Lung (tissue), 12 donors: ENCODE measurements around the gene CEP162. TPM values are rescaled to one million over a fixed set of nuclear protein-coding genes. Genes with fewer than 3 reads are reported as not detected.
"Not testable (repeated sequence)": the region's sequence is repeated elsewhere in the genome, so short reads cannot be mapped to it uniquely, and the experiment has no call there.

ENCODE experiments used
- ATAC-seq: fragments of 200-7000 bp; cut with Tn5 transposase; one replicate; pipeline ENCODE4 v1.9.1; 2020; ENCODE audit warnings: moderate number of reproducible peaks; ENCODE audit not compliant: insufficient read depth, low FRiP score
- DNase-seq, 3 donors: peaks; one replicate each; pipeline ENCODE4 v3.0.0-alpha.2; 2013 to 2017
- H3K27ac ChIP-seq, 2 donors: one replicate each; pipeline ENCODE4 v1.5.1; 2013; ENCODE audit warnings: mild to moderate bottlenecking in 2 of 2, moderate library complexity in 2 of 2, control low read depth in 1 of 2, inconsistent platforms in 1 of 2, low read depth in 1 of 2, low read length in 1 of 2
- H3K27me3 ChIP-seq, 3 donors: one replicate each; pipeline ENCODE4 v1.5.1; 2013; ENCODE audit warnings: low read length in 2 of 3; ENCODE audit not compliant: control insufficient read depth in 3 of 3, insufficient read depth in 3 of 3
- H3K36me3 ChIP-seq, 4 donors: one replicate each; pipeline ENCODE4 v1.5.1; 2013; ENCODE audit warnings: low read length in 4 of 4, mild to moderate bottlenecking in 1 of 4, moderate library complexity in 1 of 4; ENCODE audit not compliant: control insufficient read depth in 4 of 4, insufficient read depth in 4 of 4
- H3K4me1 ChIP-seq, 5 donors: one replicate each; pipeline ENCODE4 v1.5.1; 2013; ENCODE audit warnings: low read length in 5 of 5, mild to moderate bottlenecking in 2 of 5, moderate library complexity in 1 of 5; ENCODE audit not compliant: control insufficient read depth in 5 of 5, insufficient read depth in 5 of 5
- H3K4me3 ChIP-seq: one replicate; pipeline ENCODE4 v1.5.1; 2013; ENCODE audit warnings: mild to moderate bottlenecking, control low read depth, moderate library complexity
- H3K9ac ChIP-seq, 2 donors: one replicate each; pipeline ENCODE4 v1.5.1; 2013; ENCODE audit warnings: low read length in 2 of 2, control low read depth in 1 of 2; ENCODE audit not compliant: insufficient read depth in 1 of 2
- H3K9me3 ChIP-seq, 4 donors: one replicate each; pipeline ENCODE4 v1.5.1; 2013; ENCODE audit warnings: low read length in 3 of 4, mild to moderate bottlenecking in 1 of 4, moderate library complexity in 1 of 4; ENCODE audit not compliant: control insufficient read depth in 4 of 4, insufficient read depth in 3 of 4
- WGBS, 2 donors: extraction: QIAGEN DNeasy Blood & Tissue Kit; methylation state at CpG; one replicate each; pipeline ENCODE4 v1.1.7; 2013; 5-methylcytosine and 5-hydroxymethylcytosine counted together
- polyA plus RNA-seq, 2 donors: library from polyadenylated mRNA; stranded (reverse); fragments of 200-250 nt; gene quantifications; one replicate each; pipeline ENCODE4 v1.2.1, GENCODE V29; 2013
- total RNA-seq, 2 donors: library from RNA; depleted of rRNA in 1 of 2; stranded (reverse); fragments of >200 nt in 1 of 2; gene quantifications; one replicate each; pipeline ENCODE4 v1.2.1, GENCODE V29; 2014 to 2021
- TF ChIP-seq, protein P1 (sequence below): IDR thresholded peaks from 2 replicates; pipeline ENCODE4 v1.5.1; 2012; ENCODE audit warnings: mild to moderate bottlenecking; ENCODE audit errors: control extremely low read depth, extremely low read depth
- donor health status: control.
- donor health status: control.
- donor health status: Bipolar disorder and iron deficiency.
- donor health status: healthy.
- donor health status: DM: yes; HTN: yes; CAD: no.

Gene CEP162
- total and polyA plus RNA-seq, 4 donors = 4.3 to 25.6 (median 8.7) TPM

DNA sequence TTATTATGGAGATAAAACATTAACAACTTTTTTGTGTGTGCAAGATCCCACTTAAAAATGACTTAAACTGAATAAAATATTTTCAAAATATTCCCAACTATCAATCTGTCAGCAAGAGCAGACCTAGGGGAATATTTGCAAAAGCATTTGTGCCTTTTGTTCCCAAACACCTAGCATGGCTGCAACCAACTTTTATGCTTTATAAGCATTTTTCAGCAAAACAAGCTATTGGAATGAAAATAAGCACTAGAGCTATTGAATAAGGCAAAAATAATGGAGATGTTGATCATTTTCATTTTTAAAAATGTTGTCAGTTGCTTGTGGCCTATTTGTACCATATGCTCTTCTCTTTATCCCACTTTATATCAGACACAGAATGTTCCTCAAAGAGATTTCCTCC, 28.2 kb upstream of the CEP162 start:
- H3K36me3 ChIP-seq = no peaks in the 10 kb centered on the region
- no peak overlapping the region for H3K27ac ChIP-seq
- no peak overlapping the region for H3K4me3 ChIP-seq
- H3K27me3 ChIP-seq = no peaks in the 10 kb centered on the region
- peaks cover 0 to 2% (median 0%) of the 10 kb centered on the region in 5 donors for H3K4me1 ChIP-seq
- DNase-seq (no peak), ATAC-seq (no peak)
- H3K9me3 ChIP-seq = no peaks in the 10 kb centered on the region
- TF ChIP-seq, protein P1, sequence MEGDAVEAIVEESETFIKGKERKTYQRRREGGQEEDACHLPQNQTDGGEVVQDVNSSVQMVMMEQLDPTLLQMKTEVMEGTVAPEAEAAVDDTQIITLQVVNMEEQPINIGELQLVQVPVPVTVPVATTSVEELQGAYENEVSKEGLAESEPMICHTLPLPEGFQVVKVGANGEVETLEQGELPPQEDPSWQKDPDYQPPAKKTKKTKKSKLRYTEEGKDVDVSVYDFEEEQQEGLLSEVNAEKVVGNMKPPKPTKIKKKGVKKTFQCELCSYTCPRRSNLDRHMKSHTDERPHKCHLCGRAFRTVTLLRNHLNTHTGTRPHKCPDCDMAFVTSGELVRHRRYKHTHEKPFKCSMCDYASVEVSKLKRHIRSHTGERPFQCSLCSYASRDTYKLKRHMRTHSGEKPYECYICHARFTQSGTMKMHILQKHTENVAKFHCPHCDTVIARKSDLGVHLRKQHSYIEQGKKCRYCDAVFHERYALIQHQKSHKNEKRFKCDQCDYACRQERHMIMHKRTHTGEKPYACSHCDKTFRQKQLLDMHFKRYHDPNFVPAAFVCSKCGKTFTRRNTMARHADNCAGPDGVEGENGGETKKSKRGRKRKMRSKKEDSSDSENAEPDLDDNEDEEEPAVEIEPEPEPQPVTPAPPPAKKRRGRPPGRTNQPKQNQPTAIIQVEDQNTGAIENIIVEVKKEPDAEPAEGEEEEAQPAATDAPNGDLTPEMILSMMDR = no peak
- no peak overlapping the region for H3K9ac ChIP-seq

DNA sequence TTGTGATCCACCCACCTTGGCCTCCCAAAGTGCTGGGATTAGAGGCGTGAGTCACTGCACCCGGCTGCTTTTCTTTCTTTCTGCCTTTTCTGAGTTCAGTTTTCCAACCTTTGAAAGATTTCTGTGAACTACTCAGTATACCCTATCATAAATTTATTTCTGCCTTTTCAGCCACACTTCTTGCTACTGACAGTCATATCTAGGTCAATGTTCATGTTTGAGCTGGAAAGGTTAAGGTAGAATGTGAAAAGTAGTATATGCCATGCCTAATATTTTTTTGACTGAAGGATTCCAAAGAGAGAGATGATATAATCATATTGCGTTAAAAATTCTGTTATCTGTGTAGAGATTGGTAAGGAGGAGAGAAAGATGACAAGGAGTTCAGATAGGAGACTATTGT, 25.9 kb upstream of the CEP162 start:
- Histone ChIP-seq H3K9me3 (no peaks in the 10 kb centered on the region), H3K4me3 (no peak overlapping the region), H3K9ac (no peak overlapping the region), H3K4me1 (peaks cover 0 to 1% (median 0%) of the 10 kb centered on the region in 5 donors), H3K36me3 (no peaks in the 10 kb centered on the region), H3K27ac (no peak overlapping the region), H3K27me3 (no peaks in the 10 kb centered on the region)
- ATAC-seq (no peak), DNase-seq (no peak)
- 88 to 95% methylated on average over 3 of the region's 3 CpGs for WGBS, 2 donors
- TF ChIP-seq, protein P1 = no peak

DNA sequence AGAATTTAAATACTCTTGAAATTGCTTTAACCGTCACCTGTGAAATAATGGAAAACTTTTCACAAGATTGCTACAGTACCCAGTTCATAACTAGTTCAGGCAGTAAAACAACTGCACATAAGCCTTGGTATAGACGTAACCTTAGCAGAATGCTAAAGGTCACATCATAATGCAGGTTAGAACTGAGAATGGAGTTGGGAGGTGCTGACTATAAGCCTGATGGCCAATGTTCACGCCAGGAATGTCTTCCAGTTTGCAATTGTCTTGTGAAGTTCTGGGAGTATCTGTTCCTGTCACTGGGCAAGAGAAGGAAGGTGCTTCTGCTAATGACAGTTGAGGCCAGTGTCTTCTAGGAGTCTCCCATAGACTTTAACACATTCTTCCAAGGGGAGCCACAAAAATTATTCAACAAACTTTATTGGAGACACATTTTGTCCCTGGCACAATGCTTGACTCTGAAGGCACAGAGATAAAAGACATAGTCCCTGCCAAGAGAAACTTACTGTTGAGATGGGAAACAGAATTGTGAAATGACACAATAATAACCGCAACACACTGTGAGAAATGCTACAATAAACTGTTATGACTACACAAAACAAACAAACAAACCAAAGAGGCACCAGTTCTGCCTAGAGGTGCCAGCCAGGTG, 24.6 kb upstream of the CEP162 start:
- Histone ChIP-seq H3K4me3 (no peak overlapping the region), H3K9me3 (no peaks in the 10 kb centered on the region), H3K27me3 (no peaks in the 10 kb centered on the region), H3K9ac (no peak overlapping the region), H3K4me1 (no peaks in the 10 kb centered on the region), H3K27ac (no peak overlapping the region), H3K36me3 (no peaks in the 10 kb centered on the region)
- DNase-seq (no peak), ATAC-seq (no peak)
- TF ChIP-seq, protein P1 = no peak
- WGBS, 2 donors = 88 to 90% methylated on average over 4 of the region's 4 CpGs

DNA sequence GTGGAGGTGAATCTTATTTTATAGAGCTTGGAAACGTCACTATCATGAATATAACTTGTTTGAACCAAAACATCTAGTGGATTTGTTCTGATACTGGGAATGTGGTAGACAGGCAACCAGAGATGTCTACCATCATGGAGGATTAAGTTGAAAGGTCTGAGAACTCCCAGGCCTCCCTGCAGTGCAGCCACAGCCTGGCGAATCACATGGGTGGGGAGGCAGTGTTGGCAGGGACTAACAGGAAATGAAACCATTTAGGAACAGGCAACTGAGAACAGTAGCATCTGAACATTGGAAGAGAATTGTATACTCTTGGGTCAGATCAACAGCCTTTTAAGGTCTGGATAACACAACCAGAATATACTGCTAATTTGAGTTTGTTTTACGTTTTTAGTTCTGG, 22.3 kb upstream of the CEP162 start:
- 58 to 65% methylated on average over 3 of the region's 3 CpGs for WGBS, 2 donors
- H3K4me1 ChIP-seq = no peaks in the 10 kb centered on the region
- H3K36me3 ChIP-seq = no peaks in the 10 kb centered on the region
- no peaks in the 10 kb centered on the region for H3K27me3 ChIP-seq
- H3K4me3 ChIP-seq = no peak overlapping the region
- H3K9ac ChIP-seq = no peak overlapping the region
- no peaks in the 10 kb centered on the region for H3K9me3 ChIP-seq
- TF ChIP-seq, protein P1 = no peak
- ATAC-seq (no peak), DNase-seq (no peak)
- H3K27ac ChIP-seq = no peak overlapping the region

DNA sequence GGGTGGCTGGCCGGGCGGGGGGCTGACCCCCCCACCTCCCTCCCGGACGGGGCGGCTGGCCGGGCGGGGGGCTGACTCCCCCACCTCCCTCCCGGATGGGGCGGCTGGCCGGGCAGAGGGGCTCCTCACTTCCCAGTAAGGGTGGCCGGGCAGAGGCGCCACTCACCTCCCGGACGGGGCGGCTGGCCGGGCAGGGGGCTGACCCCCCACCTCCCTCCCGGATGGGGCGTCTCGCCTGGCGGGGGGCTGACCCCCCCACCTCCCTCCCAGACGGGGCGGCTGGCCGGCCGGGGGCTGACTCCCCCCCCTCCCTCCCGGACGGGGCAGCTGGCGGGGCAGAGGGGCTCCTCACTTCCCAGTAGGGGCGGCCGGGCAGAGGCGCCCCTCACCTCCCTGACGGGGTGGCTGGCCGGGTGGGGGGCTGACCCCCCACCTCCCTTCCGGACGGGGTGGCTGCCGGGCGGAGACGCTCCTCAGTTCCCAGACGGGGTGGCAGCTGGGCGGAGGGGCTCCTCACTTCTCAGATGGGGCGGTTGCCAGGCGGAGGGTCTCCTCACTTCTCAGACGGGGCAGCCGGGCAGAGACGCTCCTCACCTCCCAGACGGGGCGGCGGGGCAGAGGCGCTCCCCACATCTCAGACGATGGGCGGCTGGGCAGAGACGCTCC, 17.1 kb upstream of the CEP162 start:
- not testable (repeated sequence) for H3K36me3 ChIP-seq, H3K9me3 ChIP-seq, H3K27me3 ChIP-seq, ATAC-seq, H3K27ac ChIP-seq, DNase-seq, H3K4me3 ChIP-seq, H3K4me1 ChIP-seq, H3K9ac ChIP-seq
- 95% methylated on average over 28 to 51 of the region's 51 CpGs for WGBS, 2 donors
